SH-SY5Y (cell line): Measurements from ENCODE around the gene NQO1.

Source experiments
- GATA2 ChIP-seq: IDR thresholded peaks from 2 replicates; pipeline ENCODE4 v1.6.1; 2011; ENCODE audit warnings: mild to moderate bottlenecking, low read depth, low read length
- GATA3 ChIP-seq: IDR thresholded peaks from 2 replicates; pipeline ENCODE4 v1.6.1; 2011; ENCODE audit warnings: low read depth, mild to moderate bottlenecking, low read length, moderate library complexity

GRCh38 chr16:69754469-69755310 is 28.3 kb upstream of the NQO1 start, which contains the start of gene NOB1:
- no peak for TF ChIP-seq GATA3
- no peak; the same call in 1 of the 2 replicates for TF ChIP-seq GATA2
